ENCODE measurements around the gene RPL7A.

GRCh38 chr9:133366435-133366834, 18.4 kb downstream of the RPL7A start:
- TF ChIP-seq SUZ12 (IDR thresholded peaks at IDR 0.05): no peak
- no peak for TF ChIP-seq SP1 (IDR thresholded peaks at IDR 0.05)
- no peak for TF ChIP-seq TARDBP (IDR thresholded peaks at IDR 0.05)
- TF ChIP-seq ZNF384 (IDR thresholded peaks at IDR 0.05): no peak
